Testis (tissue), 3 donors: ENCODE results near the gene SDK1. TPM values are rescaled to one million over a fixed set of nuclear protein-coding genes. Genes with fewer than 3 reads are reported as not detected.

Experiments
- DNase-seq: peaks from one replicate; pipeline ENCODE4 v3.0.0-alpha.2; 2019
- H3K27ac ChIP-seq, 2 donors: fragments of 200-600 bp; sonication (generic); one replicate each; pipeline ENCODE4 v1.5.1; 2019
- H3K27me3 ChIP-seq: fragments of 200-600 bp; sonication (generic); one replicate; pipeline ENCODE4 v1.5.1; 2019
- H3K36me3 ChIP-seq: fragments of 200-600 bp; sonication (generic); one replicate; pipeline ENCODE4 v1.5.1; 2017; ENCODE audit warnings: low read depth; ENCODE audit errors: missing control alignments
- H3K4me1 ChIP-seq: fragments of 200-600 bp; sonication (generic); one replicate; pipeline ENCODE4 v1.5.1; 2019
- H3K4me3 ChIP-seq, 2 donors: fragments of 200-600 bp; sonication (generic); one replicate each; pipeline ENCODE4 v1.5.1; 2017 to 2019
- H3K9me3 ChIP-seq: fragments of 200-600 bp; sonication (generic); one replicate; pipeline ENCODE4 v1.5.1; 2017
- CTCF ChIP-seq, 3 experiments: fragments of 450-650 bp in 2 of 3; fragments of 200-600 bp in 1 of 3; sonication (generic) in 1 of 3; IDR thresholded peaks; one replicate each; pipeline ENCODE4 v1.5.1; 2016 to 2019; ENCODE audit warnings: antibody characterized with exemption in 3 of 3, mild to moderate bottlenecking in 2 of 3, moderate library complexity in 1 of 3
- POLR2A ChIP-seq: fragments of 450-650 bp; IDR thresholded peaks from one replicate; pipeline ENCODE4 v1.6.1; 2017; ENCODE audit warnings: antibody characterized with exemption, mild to moderate bottlenecking, moderate library complexity
- WGBS, 2 donors: methylation state at CpG; one replicate each; pipeline ENCODE4 v1.1.5; 2018; 5-methylcytosine and 5-hydroxymethylcytosine counted together
- intact Hi-C: fragments of 100-400 bp; cut with DNase I; formaldehyde crosslinking; loops from one replicate; pipeline ENCODE4 v1.15.1; 2023; ENCODE audit warnings: low total_unique reads
- polyA plus RNA-seq: library from polyadenylated mRNA; stranded (reverse); fragments of 350-450 nt; fragmentation: Illumina TruSeq; extraction: RNeasy Lipid Tissue Mini Kit (QIAGEN cat#74804); gene quantifications from one replicate; pipeline ENCODE4 v1.2.3, GENCODE V29; 2014; ENCODE audit warnings: low read depth, low replicate concordance; ENCODE audit not compliant: insufficient read depth
- total RNA-seq, 2 donors: library from RNA; depleted of rRNA; stranded (reverse); fragments of >200 nt; gene quantifications; one replicate each; pipeline ENCODE4 v1.2.3, GENCODE V29; 2016

Gene SDK1
- total and polyA plus RNA-seq, 3 donors from 2014 or later, result 20.0 to 36.2 (median 24.9) TPM

- H3K9me3 ChIP-seq, result no peaks in the 10 kb centered on the region
- TF ChIP-seq POLR2A, result no peak
- TF ChIP-seq CTCF (IDR thresholded peaks at IDR 0.05), result no peak
- no peaks in the 10 kb centered on the region for H3K36me3 ChIP-seq
- no peaks in the 10 kb centered on the region for H3K27me3 ChIP-seq
- DNase-seq, result no peak
- H3K4me1 ChIP-seq, result no peaks in the 10 kb centered on the region
- no peak overlapping the region for H3K27ac ChIP-seq
- intact Hi-C loops, result no loop called here
- WGBS, 2 donors, result 90 to 92% methylated on average over 2 to 17 of the region's 18 CpGs
- no peak overlapping the region for H3K4me3 ChIP-seq
Observed at GRCh38 chr7:4149236-4149635, 848.2 kb downstream of the SDK1 start.

GRCh38 chr7:4149645-4150044, 848.6 kb downstream of the SDK1 start:
- no peaks in the 10 kb centered on the region for H3K9me3 ChIP-seq
- no peak for TF ChIP-seq CTCF (IDR thresholded peaks at IDR 0.05)
- TF ChIP-seq POLR2A, result no peak
- no peak overlapping the region for H3K27ac ChIP-seq
- no peak overlapping the region for H3K4me3 ChIP-seq
- 82 to 96% methylated on average over 5 to 11 of the region's 11 CpGs for WGBS, 2 donors
- H3K4me1 ChIP-seq, result no peaks in the 10 kb centered on the region
- intact Hi-C loops, result no loop called here
- H3K36me3 ChIP-seq, result no peaks in the 10 kb centered on the region
- no peaks in the 10 kb centered on the region for H3K27me3 ChIP-seq
- no peak for DNase-seq

- TF ChIP-seq POLR2A (no peak), CTCF (IDR thresholded peaks at IDR 0.05) (no peak)
- 96 to 100% methylated on average over 5 to 9 of the region's 9 CpGs for WGBS, 2 donors
- DNase-seq, result no peak
- H3K27me3 ChIP-seq, result no peaks in the 10 kb centered on the region
- no peak overlapping the region for H3K4me3 ChIP-seq
- H3K36me3 ChIP-seq, result no peaks in the 10 kb centered on the region
- no peaks in the 10 kb centered on the region for H3K4me1 ChIP-seq
- no peaks in the 10 kb centered on the region for H3K9me3 ChIP-seq
- H3K27ac ChIP-seq, result no peak overlapping the region
- intact Hi-C loops, result no loop called here
Observed at GRCh38 chr7:4150731-4151130, 849.7 kb downstream of the SDK1 start.

GRCh38 chr7:4151524-4151923, 850.5 kb downstream of the SDK1 start:
- Histone ChIP-seq H3K27ac (no peak overlapping the region), H3K36me3 (no peaks in the 10 kb centered on the region), H3K4me1 (no peaks in the 10 kb centered on the region), H3K27me3 (no peaks in the 10 kb centered on the region), H3K4me3 (no peak overlapping the region), H3K9me3 (no peaks in the 10 kb centered on the region)
- DNase-seq, result no peak
- WGBS, 2 donors, result 80 to 86% methylated on average over 10 of the region's 10 CpGs
- intact Hi-C loops, result no loop called here
- TF ChIP-seq CTCF (IDR thresholded peaks at IDR 0.05) (no peak), POLR2A (no peak)

GRCh38 chr7:4151926-4152549, 851.0 kb downstream of the SDK1 start:
- DNase-seq, result peak; percentile 64
- Histone ChIP-seq H3K27me3 (no peaks in the 10 kb centered on the region), H3K9me3 (no peaks in the 10 kb centered on the region), H3K4me1 (no peaks in the 10 kb centered on the region), H3K4me3 (no peak overlapping the region), H3K36me3 (no peaks in the 10 kb centered on the region), H3K27ac (no peak overlapping the region)
- intact Hi-C loops, result no loop called here
- no peak for TF ChIP-seq POLR2A
- TF ChIP-seq CTCF (IDR thresholded peaks at IDR 0.05), result no peak
- 57 to 70% methylated on average over 13 of the region's 13 CpGs for WGBS, 2 donors
